K562 (cell line): ENCODE results near the gene APOC4. TPM values are rescaled to one million over a fixed set of nuclear protein-coding genes. Genes with fewer than 3 reads are reported as not detected.

Source experiments
- ATF7 ChIP-seq: fragments of 450-650 bp; IDR thresholded peaks from 2 replicates; pipeline ENCODE4 v1.7.1; 2014; ENCODE audit warnings: mild to moderate bottlenecking, moderate library complexity
- CEBPB ChIP-seq: fragments of 450-650 bp; IDR thresholded peaks from 2 replicates; pipeline ENCODE4 v1.6.1; 2016; ENCODE audit warnings: missing genetic modification characterization, missing compliant biosample characterization
- CTBP1 ChIP-seq: fragments of 450-650 bp; IDR thresholded peaks from 2 replicates; pipeline ENCODE4 v1.6.1; 2016; ENCODE audit warnings: borderline replicate concordance
- E2F6 ChIP-seq, 2 experiments: IDR thresholded peaks; 2 replicates each; pipeline ENCODE4 v1.6.1; 2011; ENCODE audit warnings: borderline replicate concordance in 1 of 2, control low read depth in 1 of 2, low read depth in 1 of 2, low read length in 1 of 2, mild to moderate bottlenecking in 1 of 2, mixed read lengths in 1 of 2, moderate library complexity in 1 of 2; ENCODE audit not compliant: insufficient read depth in 1 of 2, insufficient read length in 1 of 2, poor library complexity in 1 of 2, severe bottlenecking in 1 of 2; ENCODE audit errors: extremely low read depth in 1 of 2
- EP400 ChIP-seq: fragments of 450-650 bp; IDR thresholded peaks from 2 replicates; pipeline ENCODE4 v1.6.1; 2017; ENCODE audit warnings: antibody characterized with exemption, mild to moderate bottlenecking, moderate library complexity
- ESRRA ChIP-seq: fragments of 450-650 bp; IDR thresholded peaks from 2 replicates; pipeline ENCODE4 v1.6.1; 2014; ENCODE audit warnings: low read depth, mild to moderate bottlenecking, moderate library complexity, borderline replicate concordance
- HINFP ChIP-seq: fragments of 450-650 bp; conservative IDR thresholded peaks from 2 replicates; pipeline ENCODE4 v1.6.1; 2016; ENCODE audit warnings: missing genetic modification characterization, low read depth, mild to moderate bottlenecking, control low read depth, missing compliant biosample characterization
- HMGXB4 ChIP-seq: sonication (generic); formaldehyde crosslinking; IDR thresholded peaks from 2 replicates; pipeline ENCODE4 v1.8.1; 2023; ENCODE audit warnings: mild to moderate bottlenecking, missing genetic modification reagents
- MITF ChIP-seq: IDR thresholded peaks from 2 replicates; pipeline ENCODE4 v1.6.1; 2014; ENCODE audit warnings: antibody characterized with exemption
- MTA2 ChIP-seq: fragments of 450-650 bp; IDR thresholded peaks from 2 replicates; pipeline ENCODE4 v1.6.1; 2016; ENCODE audit warnings: low read depth
- ZBTB7A ChIP-seq: IDR thresholded peaks from 2 replicates; pipeline ENCODE4 v1.6.1; 2011; ENCODE audit warnings: low read depth, mild to moderate bottlenecking, low read length, moderate library complexity, borderline replicate concordance; ENCODE audit not compliant: control insufficient read depth
- polyA plus RNA-seq, 8 experiments: library from polyadenylated mRNA; depleted of rRNA in 4 of 8; stranded (reverse) in 5 of 8; unstranded in 3 of 8; fragments of >200 nt; fragmentation: Nextera tagmentation in 2 of 8; fragmentation: Illumina TruSeq in 1 of 8; extraction: Ambion mirVana in 2 of 8; extraction: Trizol in 1 of 8; gene quantifications; 2 replicates each; pipeline versions ENCODE4 v1.2.1 to v1.2.3, GENCODE V29; 2011 to 2014; ENCODE audit warnings: inconsistent platforms in 1 of 8, missing spikeins in 1 of 8
- total RNA-seq, 7 experiments: library from RNA; depleted of rRNA in 6 of 7; stranded (reverse); fragments of >200 nt in 6 of 7; fragmentation: Illumina TruSeq in 2 of 7; extraction: Trizol in 2 of 7; gene quantifications; 2 replicates each; pipeline versions ENCODE4 v1.2.1 to v1.2.3, GENCODE V29; 2011 to 2021; ENCODE audit warnings: low replicate concordance in 1 of 7

The APOC4 gene
- total and polyA plus RNA-seq, 9 of the 15 experiments (the other 6 are each of a cell fraction or from before 2014, with no cell fraction given), result 0.46 TPM; not detected in 8

GRCh38 chr19:44914433-44915206 lies 27.4 kb upstream of the APOC4 start, which contains the start of gene APOC1 (continued):
- TF ChIP-seq HINFP (peak; percentile 78), ZBTB7A (peak; percentile 80; the same call in 1 of the 2 replicates), ATF7 (peak; percentile 88; the same call in 1 of the 2 replicates), MTA2 (0 out of 2 replicates have a peak, but pooled peaks have one; percentile 5), CEBPB (tag) (peak; percentile 59), HMGXB4 (CRISPR knock-in tag) (0 out of 2 replicates have a peak, but pooled peaks have one; percentile 8), EP400 (peak; percentile 86), MITF (peak; percentile 14; the same call in 1 of the 2 replicates), ESRRA (peak; percentile 32; the same call in 1 of the 2 replicates), CTBP1 (peak; percentile 67; the same call in 1 of the 2 replicates), E2F6 (IDR thresholded peaks at IDR 0.05; ENCODE audit: borderline replicate concordance in 1 of 2, extremely low read depth in 1 of 2, insufficient read depth in 1 of 2, insufficient read length in 1 of 2, low read depth in 1 of 2, low read length in 1 of 2, poor library complexity in 1 of 2, severe bottlenecking in 1 of 2) (peak; percentile 31 to 47)
